ENCODE data around the gene KPNB1.

Gene KPNB1

GRCh38 chr17:47714773-47715396 lies 65.2 kb downstream of the KPNB1 start:
- DNase-seq: no peak

- no peak for DNase-seq
Observed at GRCh38 chr17:47715669-47716325, 66.1 kb downstream of the KPNB1 start.

- no peak for DNase-seq
Observed at GRCh38 chr17:47716375-47716774, 66.7 kb downstream of the KPNB1 start.

- DNase-seq: no peak
Observed at GRCh38 chr17:47717261-47717697, 67.6 kb downstream of the KPNB1 start.

GRCh38 chr17:47717979-47718621 lies 68.4 kb downstream of the KPNB1 start:
- no peak for DNase-seq

GRCh38 chr17:47718634-47719405 lies 69.1 kb downstream of the KPNB1 start:
- DNase-seq: no peak

GRCh38 chr17:47719411-47720152 lies 69.9 kb downstream of the KPNB1 start:
- DNase-seq: no peak

GRCh38 chr17:47720196-47720595 lies 70.5 kb downstream of the KPNB1 start:
- DNase-seq: no peak

- no peak for DNase-seq
Observed at GRCh38 chr17:47720754-47721533, 71.2 kb downstream of the KPNB1 start.

- no peak for DNase-seq
Observed at GRCh38 chr17:47721725-47722124, 72.0 kb downstream of the KPNB1 start.

- DNase-seq: no peak
Observed at GRCh38 chr17:47724705-47725104, 75.0 kb downstream of the KPNB1 start.

GRCh38 chr17:47725446-47726111 lies 75.9 kb downstream of the KPNB1 start:
- DNase-seq: no peak

- no peak for DNase-seq
Observed at GRCh38 chr17:47726796-47727703, 77.3 kb downstream of the KPNB1 start.

- DNase-seq: no peak
Observed at GRCh38 chr17:47727704-47728036, 78.0 kb downstream of the KPNB1 start.

GRCh38 chr17:47728214-47728877 lies 78.6 kb downstream of the KPNB1 start:
- DNase-seq: no peak

GRCh38 chr17:47729476-47729875 lies 79.8 kb downstream of the KPNB1 start:
- no peak for DNase-seq

GRCh38 chr17:47730681-47731080 lies 81.0 kb downstream of the KPNB1 start:
- no peak for DNase-seq

- no peak for DNase-seq
Observed at GRCh38 chr17:47731396-47731795, 81.7 kb downstream of the KPNB1 start.

GRCh38 chr17:47732399-47733046 lies 82.8 kb downstream of the KPNB1 start:
- no peak for DNase-seq

All from COR-L47 (cell line).